HEK293 (cell line): ENCODE data around the gene RNF41.

ENCODE experiments used
- CTCF ChIP-seq: fragments of 450-650 bp; formaldehyde crosslinking; IDR thresholded peaks from 2 replicates; pipeline ENCODE4 v1.5.1; 2016; ENCODE audit warnings: missing biosample characterization, missing genetic modification characterization
- ZFHX2 ChIP-seq: fragments of 450-650 bp; formaldehyde crosslinking; conservative IDR thresholded peaks from 2 replicates; pipeline ENCODE4 v1.5.1; 2016; ENCODE audit warnings: missing biosample characterization, missing genetic modification characterization
- ZNF10 ChIP-seq: fragments of 450-650 bp; formaldehyde crosslinking; IDR thresholded peaks from 2 replicates; pipeline ENCODE4 v1.5.1; 2017; ENCODE audit warnings: missing biosample characterization, missing genetic modification characterization
- ZNF530 ChIP-seq: fragments of 450-650 bp; formaldehyde crosslinking; IDR thresholded peaks from 2 replicates; pipeline ENCODE4 v1.5.1; 2016; ENCODE audit warnings: low read depth, missing biosample characterization, missing genetic modification characterization
- ZNF621 ChIP-seq: fragments of 450-650 bp; formaldehyde crosslinking; IDR thresholded peaks from 2 replicates; pipeline ENCODE4 v1.5.1; 2017; ENCODE audit warnings: missing biosample characterization, missing genetic modification characterization
- ZSCAN18 ChIP-seq: fragments of 450-650 bp; formaldehyde crosslinking; IDR thresholded peaks from 2 replicates; pipeline ENCODE4 v1.5.1; 2016; ENCODE audit warnings: missing biosample characterization, missing genetic modification characterization

GRCh38 chr12:56257491-56258067 is 35.9 kb upstream of the RNF41 start:
- no peak for TF ChIP-seq ZFHX2 (tag by site-specific recombination)
- TF ChIP-seq ZNF530, result no peak
- TF ChIP-seq ZNF10, result no peak
- TF ChIP-seq CTCF (tag by site-specific recombination), result peak; percentile 60; the same call in 1 of the 2 replicates
- no peak for TF ChIP-seq ZSCAN18 (tag by site-specific recombination)
- TF ChIP-seq ZNF621 (tag by site-specific recombination), result no peak
